Mesenchymal stem cell (in vitro differentiated cells and primary cell): ENCODE measurements around the gene CDKN2B-AS1.
A peak's percentile ranks its signal among the peaks of the same experiment; 100 is the strongest.

Source experiments
- DNase-seq: peaks from one replicate; pipeline ENCODE4 v3.0.0-alpha.2; 2013
- H2AFZ ChIP-seq: one replicate; pipeline ENCODE4 v1.6.1; 2013; ENCODE audit warnings: low read depth, mild to moderate bottlenecking, control low read depth, inconsistent platforms, low read length, moderate library complexity
- H2AK5ac ChIP-seq: 2 replicates; pipeline ENCODE4 v1.6.1; 2013; ENCODE audit warnings: low read length, moderate library complexity, mild to moderate bottlenecking, inconsistent platforms; ENCODE audit not compliant: severe bottlenecking
- H2BK120ac ChIP-seq: one replicate; pipeline ENCODE4 v1.6.1; 2013; ENCODE audit warnings: low read depth, mild to moderate bottlenecking, inconsistent platforms, low read length, moderate library complexity
- H2BK12ac ChIP-seq, 2 experiments: one replicate each; pipeline ENCODE4 v1.6.1; 2013; ENCODE audit warnings: inconsistent platforms in 2 of 2, low read length in 2 of 2, mild to moderate bottlenecking in 2 of 2, moderate library complexity in 2 of 2, control low read depth in 1 of 2
- H2BK15ac ChIP-seq: one replicate; pipeline ENCODE4 v1.6.1; 2013; ENCODE audit warnings: mild to moderate bottlenecking, low read depth, inconsistent platforms; ENCODE audit not compliant: poor library complexity, severe bottlenecking
- H2BK5ac ChIP-seq: 2 replicates; pipeline ENCODE4 v1.6.1; 2013; ENCODE audit warnings: low read depth, mild to moderate bottlenecking, low read length, control low read depth, inconsistent platforms; ENCODE audit not compliant: poor library complexity, severe bottlenecking
- H3K14ac ChIP-seq, 2 experiments: one replicate each; pipeline ENCODE4 v1.6.1; 2013; ENCODE audit warnings: inconsistent platforms in 2 of 2, low read length in 2 of 2, control low read depth in 1 of 2, mild to moderate bottlenecking in 1 of 2, moderate library complexity in 1 of 2
- H3K18ac ChIP-seq, 2 experiments: one replicate each; pipeline ENCODE4 v1.6.1; 2013; ENCODE audit warnings: inconsistent platforms in 2 of 2, low read length in 2 of 2, control low read depth in 1 of 2, low read depth in 1 of 2, mild to moderate bottlenecking in 1 of 2
- H3K23ac ChIP-seq, 2 experiments: one replicate each; pipeline ENCODE4 v1.6.1; 2013; ENCODE audit warnings: inconsistent platforms in 2 of 2, low read length in 2 of 2, mild to moderate bottlenecking in 2 of 2, moderate library complexity in 2 of 2, control low read depth in 1 of 2
- H3K27ac ChIP-seq: 2 replicates; pipeline ENCODE4 v1.5.1; 2013; ENCODE audit warnings: mild to moderate bottlenecking, moderate library complexity, low read length, control low read depth, inconsistent platforms; ENCODE audit not compliant: poor library complexity, severe bottlenecking
- H3K27me3 ChIP-seq, 2 experiments: 2 replicates each; pipeline versions ENCODE4 v1.6.1 to v1.7.0; 2013; ENCODE audit warnings: low read length in 2 of 2, mild to moderate bottlenecking in 2 of 2, moderate library complexity in 2 of 2, control low read depth in 1 of 2, inconsistent platforms in 1 of 2; ENCODE audit not compliant: control insufficient read depth in 1 of 2, insufficient read depth in 1 of 2
- H3K36me3 ChIP-seq, 2 experiments: 2 replicates each; pipeline versions ENCODE4 v1.6.1 to v1.7.0; 2013; ENCODE audit warnings: low read length in 2 of 2, control low read depth in 1 of 2, inconsistent platforms in 1 of 2, low read depth in 1 of 2, mild to moderate bottlenecking in 1 of 2; ENCODE audit not compliant: insufficient read depth in 2 of 2, control insufficient read depth in 1 of 2
- H3K4ac ChIP-seq, 2 experiments: one replicate each; pipeline ENCODE4 v1.6.1; 2013; ENCODE audit warnings: inconsistent platforms in 2 of 2, low read length in 2 of 2, mild to moderate bottlenecking in 2 of 2, moderate library complexity in 2 of 2, control low read depth in 1 of 2, low read depth in 1 of 2
- H3K4me1 ChIP-seq: 2 replicates; pipeline ENCODE4 v1.6.1; 2013; ENCODE audit warnings: low read depth, low read length, control low read depth; ENCODE audit not compliant: control insufficient read depth, insufficient read depth
- H3K4me2 ChIP-seq: 2 replicates; pipeline ENCODE4 v1.6.1; 2013; ENCODE audit warnings: low read length, mild to moderate bottlenecking, inconsistent platforms; ENCODE audit not compliant: poor library complexity, severe bottlenecking
- H3K4me3 ChIP-seq, 2 experiments: 2 replicates each; pipeline versions ENCODE4 v1.5.1 to v1.7.0; 2013; ENCODE audit warnings: low read length in 2 of 2, mild to moderate bottlenecking in 2 of 2, control low read depth in 1 of 2, low read depth in 1 of 2; ENCODE audit not compliant: insufficient read depth in 1 of 2
- H3K79me1 ChIP-seq: replicated peaks from 2 replicates; pipeline ENCODE4 v1.6.1; 2013; ENCODE audit warnings: mild to moderate bottlenecking, control low read depth, low read length, inconsistent platforms; ENCODE audit not compliant: poor library complexity, severe bottlenecking
- H3K9ac ChIP-seq: 2 replicates; pipeline ENCODE4 v1.7.0; 2013; ENCODE audit warnings: mild to moderate bottlenecking, low read length, moderate library complexity
- H3K9me3 ChIP-seq: 2 replicates; pipeline ENCODE4 v1.7.0; 2013; ENCODE audit warnings: mild to moderate bottlenecking, low read length; ENCODE audit not compliant: control insufficient read depth
- H4K8ac ChIP-seq: one replicate; pipeline ENCODE4 v1.6.1; 2013; ENCODE audit warnings: inconsistent platforms, mild to moderate bottlenecking, low read length, moderate library complexity
- H4K91ac ChIP-seq: one replicate; pipeline ENCODE4 v1.6.1; 2013; ENCODE audit warnings: mild to moderate bottlenecking, low read length, inconsistent platforms
- whole genome bisulfite sequencing: methylation state at CpG from one replicate; pipeline ENCODE4 v1.1.7; 2013; ENCODE audit warnings: mixed read lengths; 5-methylcytosine and 5-hydroxymethylcytosine counted together

Gene CDKN2B-AS1

GRCh38 chr9:21967169-21967568, 27.4 kb upstream of the CDKN2B-AS1 start:
- Histone ChIP-seq H3K79me1 (peaks cover 13% of the 10 kb centered on the region), H2AK5ac (no peak overlapping the region), H3K27me3 (peaks cover 40 to 56% of the 10 kb centered on the region in 2 experiments), H3K9me3 (no peaks in the 10 kb centered on the region), H3K4ac (no peak overlapping the region), H2BK120ac (no peak overlapping the region), H3K4me1 (peaks cover 27% of the 10 kb centered on the region), H3K9ac (no peak overlapping the region), H3K4me2 (no peak overlapping the region), H2BK15ac (no peak overlapping the region), H2BK12ac (no peak overlapping the region), H3K4me3 (no peak overlapping the region), H3K23ac (no peak overlapping the region), H2BK5ac (no peak overlapping the region), H4K8ac (no peak overlapping the region), H3K14ac (no peak overlapping the region), H2AFZ (no peak overlapping the region), H3K18ac (no peak overlapping the region), H3K27ac (no peak overlapping the region), H3K36me3 (peaks cover 6 to 29% of the 10 kb centered on the region in 2 experiments), H4K91ac (no peak overlapping the region)
- DNase-seq: no peak
- 21% methylated on average over 19 of the region's 19 CpGs for WGBS

GRCh38 chr9:21967702-21968101, 26.9 kb upstream of the CDKN2B-AS1 start:
- Histone ChIP-seq H3K4me1 (peaks cover 27% of the 10 kb centered on the region), H3K27me3 (peaks cover 40 to 61% of the 10 kb centered on the region in 2 experiments), H3K23ac (no peak overlapping the region), H3K9me3 (no peaks in the 10 kb centered on the region), H3K9ac (no peak overlapping the region), H3K18ac (no peak overlapping the region), H3K4me2 (no peak overlapping the region), H2BK5ac (no peak overlapping the region), H3K79me1 (peaks cover 13% of the 10 kb centered on the region), H2BK120ac (no peak overlapping the region), H2BK12ac (no peak overlapping the region), H2AFZ (no peak overlapping the region), H3K27ac (no peak overlapping the region), H2BK15ac (no peak overlapping the region), H3K4me3 (no peak overlapping the region), H4K91ac (no peak overlapping the region), H4K8ac (no peak overlapping the region), H3K4ac (no peak overlapping the region), H3K14ac (no peak overlapping the region), H2AK5ac (no peak overlapping the region), H3K36me3 (peaks cover 6 to 29% of the 10 kb centered on the region in 2 experiments)
- DNase-seq: no peak
- 26% methylated on average over 8 of the region's 10 CpGs for WGBS

GRCh38 chr9:21968331-21969010, 26.1 kb upstream of the CDKN2B-AS1 start:
- Histone ChIP-seq H2BK15ac (no peak overlapping the region), H3K9me3 (no peaks in the 10 kb centered on the region), H3K4ac (no peak overlapping the region), H3K4me3 (peak overlapping the region; percentile 4 to 56), H3K4me1 (peaks cover 27% of the 10 kb centered on the region), H3K79me1 (peaks cover 13% of the 10 kb centered on the region), H3K4me2 (peak overlapping the region; percentile 70), H3K18ac (no peak overlapping the region), H4K91ac (no peak overlapping the region), H3K27ac (no peak overlapping the region), H3K27me3 (peaks cover 40 to 69% of the 10 kb centered on the region in 2 experiments), H2BK5ac (no peak overlapping the region), H4K8ac (no peak overlapping the region), H2BK12ac (no peak overlapping the region), H2AK5ac (no peak overlapping the region), H2BK120ac (no peak overlapping the region), H3K23ac (peak overlapping the region in 1 of 2 experiments; percentile 14), H3K36me3 (peaks cover 6 to 29% of the 10 kb centered on the region in 2 experiments), H3K9ac (no peak overlapping the region), H3K14ac (no peak overlapping the region), H2AFZ (peak overlapping the region; percentile 1)
- peak; percentile 50 for DNase-seq
- 4% methylated on average over 41 of the region's 41 CpGs for WGBS

GRCh38 chr9:21969011-21969940, 25.3 kb upstream of the CDKN2B-AS1 start:
- H3K4me3 ChIP-seq: peak overlapping the region in 1 of 2 experiments; percentile 56
- WGBS: 16% methylated on average over 23 of the region's 28 CpGs
- peaks cover 45 to 77% of the 10 kb centered on the region in 2 experiments for H3K27me3 ChIP-seq
- H3K4me1 ChIP-seq: peaks cover 28% of the 10 kb centered on the region
- no peak overlapping the region for H4K8ac ChIP-seq
- peaks cover 6 to 29% of the 10 kb centered on the region in 2 experiments for H3K36me3 ChIP-seq
- no peak overlapping the region for H3K18ac ChIP-seq
- no peak overlapping the region for H3K14ac ChIP-seq
- no peak for DNase-seq
- no peak overlapping the region for H2BK5ac ChIP-seq
- no peak overlapping the region for H3K4me2 ChIP-seq
- no peak overlapping the region for H2BK12ac ChIP-seq
- no peaks in the 10 kb centered on the region for H3K9me3 ChIP-seq
- no peak overlapping the region for H2BK15ac ChIP-seq
- peaks cover 13% of the 10 kb centered on the region for H3K79me1 ChIP-seq
- H2AK5ac ChIP-seq: no peak overlapping the region
- no peak overlapping the region for H3K4ac ChIP-seq
- H2BK120ac ChIP-seq: no peak overlapping the region
- no peak overlapping the region for H2AFZ ChIP-seq
- no peak overlapping the region for H3K27ac ChIP-seq
- H3K9ac ChIP-seq: no peak overlapping the region
- H4K91ac ChIP-seq: no peak overlapping the region
- peak overlapping the region in 1 of 2 experiments; percentile 46 for H3K23ac ChIP-seq
